ENCODE data around the gene AXIN1. TPM values are rescaled to one million over a fixed set of nuclear protein-coding genes. Genes with fewer than 3 reads are reported as not detected.

The AXIN1 gene
- total and polyA plus RNA-seq, 2 donors (not counting 3 experiments of a cell fraction or from before 2014, with no cell fraction given), result 8.3 to 21.9 TPM

GRCh38 chr16:361341-361871 lies 8.9 kb upstream of the AXIN1 start:
- H3K4me1 ChIP-seq (ENCODE audit: control insufficient read depth, extremely low read depth, insufficient read depth, low read length), result no peaks in the 10 kb centered on the region
- no TSS peak for BruUV-seq (replicated peaks)
- POLR2A ChIA-PET, result no interaction called here
- H4K20me1 ChIP-seq (replicated peaks; ENCODE audit: control insufficient read depth, extremely low read depth, insufficient read depth, low read length), result no peaks in the 10 kb centered on the region
- H3K27me3 ChIP-seq (ENCODE audit: control insufficient read depth in 2 of 2, insufficient read depth in 2 of 2, low read length in 2 of 2), result no peaks in the 10 kb centered on the region
- CTCF ChIA-PET, result interaction anchor here (0.6 to 4.8 kb wide), 23 partner anchors 9 to 308 kb away, joined by 3 to 130 read pairs (median 7); partner anchors contain the start of genes FAM234A, HBQ1, LUC7L and MRPL28
- no peak overlapping the region for H3K27ac ChIP-seq (ENCODE audit: insufficient read depth, low read depth, low read length)
- TF ChIP-seq POLR2AphosphoS5 (IDR thresholded peaks at IDR 0.05; ENCODE audit: insufficient read depth, low read depth, low read length), result no peak
- no peak for TF ChIP-seq POLR2A (IDR thresholded peaks at IDR 0.05; ENCODE audit: low read depth, low read length)
- no peak for TF ChIP-seq GATA2 (IDR thresholded peaks at IDR 0.05; ENCODE audit: insufficient read depth, insufficient read length, low read depth, low read length)
- no peak for TF ChIP-seq MYC (IDR thresholded peaks at IDR 0.05; ENCODE audit: low read depth, low read length)
- no peaks in the 10 kb centered on the region for H3K79me2 ChIP-seq (ENCODE audit: control insufficient read depth, insufficient read depth, low read length)
- no peaks in the 10 kb centered on the region for H3K9me1 ChIP-seq (replicated peaks; ENCODE audit: control insufficient read depth, extremely low read depth, insufficient read depth, low read length)
- dilution Hi-C loops (cut with MboI; ENCODE audit: extremely low pct_ligation_motif_present, low sequenced_read_pairs) (no loop called here), intact Hi-C loops (cut with micrococcal nuclease) (no loop called here)
- DNase-seq (ENCODE audit: low read depth, low spot score) (no peak), FAIRE-seq (no peak)
- no peak overlapping the region for H3K9ac ChIP-seq (replicated peaks; ENCODE audit: extremely low read depth, insufficient read depth, low read length)
- H3K9me3 ChIP-seq (replicated peaks; ENCODE audit: control insufficient read depth, insufficient read depth, low read length), result no peaks in the 10 kb centered on the region
- no peak overlapping the region for H3K4me3 ChIP-seq (replicated peaks in 1 of 3; ENCODE audit: insufficient read depth in 1 of 3, low read depth in 1 of 3, low read length in 3 of 3)
- H3K36me3 ChIP-seq (ENCODE audit: control insufficient read depth in 2 of 2, extremely low read depth in 1 of 2, insufficient read depth in 2 of 2, low read length in 2 of 2), result peaks cover 0 to 2% of the 10 kb centered on the region in 2 experiments
- no peak overlapping the region for H2AFZ ChIP-seq (ENCODE audit: low read depth, low read length)
- no peak overlapping the region for H3K4me2 ChIP-seq (ENCODE audit: insufficient read depth, low read length)

DNA sequence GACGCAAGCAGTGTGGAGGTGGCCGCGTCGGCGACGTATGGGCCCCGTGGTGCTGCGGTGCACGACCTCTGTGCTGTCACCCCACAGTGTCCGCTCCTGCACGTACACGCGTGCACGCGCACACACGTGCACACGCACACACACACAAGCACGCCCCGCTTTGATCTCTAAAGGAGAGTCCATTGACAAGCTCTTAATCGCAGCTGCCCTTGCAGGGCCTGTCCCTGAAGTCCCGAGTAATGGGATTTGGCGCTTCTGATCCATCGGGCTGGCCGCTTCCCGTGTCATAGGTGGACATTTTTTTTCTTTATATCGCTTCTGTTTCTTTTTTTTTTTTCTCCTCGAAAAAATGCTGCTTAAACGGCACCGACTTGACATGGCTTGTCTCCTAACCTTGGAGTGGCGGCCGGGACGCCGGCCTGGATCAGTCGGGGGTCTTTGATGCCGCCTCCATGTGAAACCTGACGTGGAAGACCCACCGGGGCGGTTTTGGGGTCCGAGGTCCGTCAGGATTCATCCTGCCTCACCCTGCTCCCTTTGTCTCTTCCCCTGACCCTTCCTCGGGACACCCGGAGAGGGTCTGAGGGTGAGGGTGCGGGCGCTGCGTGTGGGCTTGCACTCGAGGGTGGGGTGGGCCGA lies 8.3 kb upstream of the AXIN1 start:
- Histone ChIP-seq H3K9me1 (replicated peaks; ENCODE audit: control insufficient read depth, extremely low read depth, insufficient read depth, low read length) (no peaks in the 10 kb centered on the region), H3K4me2 (ENCODE audit: insufficient read depth, low read length) (no peak overlapping the region), H3K4me3 (replicated peaks in 1 of 3; ENCODE audit: insufficient read depth in 1 of 3, low read depth in 1 of 3, low read length in 3 of 3) (no peak overlapping the region), H3K27ac (ENCODE audit: insufficient read depth, low read depth, low read length) (no peak overlapping the region), H4K20me1 (replicated peaks; ENCODE audit: control insufficient read depth, extremely low read depth, insufficient read depth, low read length) (no peaks in the 10 kb centered on the region), H2AFZ (ENCODE audit: low read depth, low read length) (no peak overlapping the region), H3K9ac (replicated peaks; ENCODE audit: extremely low read depth, insufficient read depth, low read length) (no peak overlapping the region), H3K4me1 (ENCODE audit: control insufficient read depth, extremely low read depth, insufficient read depth, low read length) (no peaks in the 10 kb centered on the region), H3K36me3 (ENCODE audit: control insufficient read depth in 2 of 2, extremely low read depth in 1 of 2, insufficient read depth in 2 of 2, low read length in 2 of 2) (no peaks in the 10 kb centered on the region), H3K79me2 (ENCODE audit: control insufficient read depth, insufficient read depth, low read length) (no peaks in the 10 kb centered on the region), H3K9me3 (replicated peaks; ENCODE audit: control insufficient read depth, insufficient read depth, low read length) (no peaks in the 10 kb centered on the region), H3K27me3 (ENCODE audit: control insufficient read depth in 2 of 2, insufficient read depth in 2 of 2, low read length in 2 of 2) (no peaks in the 10 kb centered on the region)
- dilution Hi-C loops (cut with MboI; ENCODE audit: extremely low pct_ligation_motif_present, low sequenced_read_pairs) (no loop called here), intact Hi-C loops (cut with micrococcal nuclease) (no loop called here)
- no peak for DNase-seq (ENCODE audit: low read depth, low spot score)
- no peak for FAIRE-seq
- POLR2A ChIA-PET, result no interaction called here
- no TSS peak for BruUV-seq (replicated peaks)
- CTCF ChIA-PET, result interaction anchor here (1.6 to 4.8 kb wide), 7 partner anchors 10 to 295 kb away, joined by 7 to 130 read pairs (median 16); partner anchors contain the start of genes FAM234A and MRPL28
- TF ChIP-seq FOS (IDR thresholded peaks at IDR 0.05; ENCODE audit: borderline replicate concordance, insufficient read depth, low read length) (no peak), GATA2 (IDR thresholded peaks at IDR 0.05; ENCODE audit: insufficient read depth, insufficient read length, low read depth, low read length) (no peak), POLR2AphosphoS5 (IDR thresholded peaks at IDR 0.05; ENCODE audit: insufficient read depth, low read depth, low read length) (no peak), MAX (IDR thresholded peaks at IDR 0.05; ENCODE audit: insufficient read depth, insufficient read length) (no peak), MYC (IDR thresholded peaks at IDR 0.05; ENCODE audit: low read depth, low read length) (no peak)
- TF ChIP-seq, protein P1, sequence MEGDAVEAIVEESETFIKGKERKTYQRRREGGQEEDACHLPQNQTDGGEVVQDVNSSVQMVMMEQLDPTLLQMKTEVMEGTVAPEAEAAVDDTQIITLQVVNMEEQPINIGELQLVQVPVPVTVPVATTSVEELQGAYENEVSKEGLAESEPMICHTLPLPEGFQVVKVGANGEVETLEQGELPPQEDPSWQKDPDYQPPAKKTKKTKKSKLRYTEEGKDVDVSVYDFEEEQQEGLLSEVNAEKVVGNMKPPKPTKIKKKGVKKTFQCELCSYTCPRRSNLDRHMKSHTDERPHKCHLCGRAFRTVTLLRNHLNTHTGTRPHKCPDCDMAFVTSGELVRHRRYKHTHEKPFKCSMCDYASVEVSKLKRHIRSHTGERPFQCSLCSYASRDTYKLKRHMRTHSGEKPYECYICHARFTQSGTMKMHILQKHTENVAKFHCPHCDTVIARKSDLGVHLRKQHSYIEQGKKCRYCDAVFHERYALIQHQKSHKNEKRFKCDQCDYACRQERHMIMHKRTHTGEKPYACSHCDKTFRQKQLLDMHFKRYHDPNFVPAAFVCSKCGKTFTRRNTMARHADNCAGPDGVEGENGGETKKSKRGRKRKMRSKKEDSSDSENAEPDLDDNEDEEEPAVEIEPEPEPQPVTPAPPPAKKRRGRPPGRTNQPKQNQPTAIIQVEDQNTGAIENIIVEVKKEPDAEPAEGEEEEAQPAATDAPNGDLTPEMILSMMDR (IDR thresholded peaks at IDR 0.05; ENCODE audit: extremely low read depth in 1 of 2, insufficient read depth in 1 of 2, low read depth in 1 of 2, low read length in 2 of 2), result no peak

Data from endothelial cell of umbilical vein (primary cell).